Vagina (tissue), 2 donors: ENCODE results near the gene SNAI1.

Experiments used
- POLR2A ChIP-seq, 2 donors: fragments of 450-650 bp; IDR thresholded peaks; one replicate each; pipeline ENCODE4 v1.6.1; 2017; ENCODE audit warnings: antibody characterized with exemption in 2 of 2, mild to moderate bottlenecking in 2 of 2, moderate library complexity in 2 of 2
- POLR2AphosphoS5 ChIP-seq, 2 donors: sonication (generic); formaldehyde crosslinking; IDR thresholded peaks; one replicate each; pipeline ENCODE4 v1.9.0; 2017; ENCODE audit warnings: antibody characterized with exemption in 2 of 2, mild to moderate bottlenecking in 2 of 2, low read depth in 1 of 2; ENCODE audit not compliant: insufficient read depth in 1 of 2

- TF ChIP-seq POLR2AphosphoS5 (IDR thresholded peaks at IDR 0.05; ENCODE audit: insufficient read depth in 1 of 2, low read depth in 1 of 2) (no peak), POLR2A (IDR thresholded peaks at IDR 0.05) (no peak)
Observed at GRCh38 chr20:50029083-50029696, 46.4 kb downstream of the SNAI1 start.
